Stimulated activated CD4-positive, alpha-beta T cell treated with anti-CD3 and anti-CD28 coated beads, Interleukin-12 subunit alpha, Interleukin-12 subunit beta, amount 100 ng/mL, for 48 hours (primary cell): ENCODE measurements around the gene CEP104.
"Not testable (repeated sequence)": the region's sequence is repeated elsewhere in the genome, so short reads cannot be mapped to it uniquely, and the experiment has no call there.

ENCODE experiments used
- DNase-seq, 3 donors: peaks; one replicate each; pipeline ENCODE4 v3.0.0-alpha.2; 2020; ENCODE audit warnings: low read depth in 2 of 3, low spot score in 1 of 3

Gene CEP104

GRCh38 chr1:3828391-3828790 lies 28.6 kb downstream of the CEP104 start:
- DNase-seq: no peak

GRCh38 chr1:3827813-3828307 lies 29.2 kb downstream of the CEP104 start:
- no peak for DNase-seq

- DNase-seq: no peak
Measured at GRCh38 chr1:3825356-3825755, 31.7 kb downstream of the CEP104 start.

GRCh38 chr1:3824650-3825049 lies 32.4 kb downstream of the CEP104 start:
- DNase-seq: no peak

- DNase-seq: no peak
Measured at GRCh38 chr1:3822421-3822820, 34.6 kb downstream of the CEP104 start.

GRCh38 chr1:3821908-3822307 lies 35.1 kb downstream of the CEP104 start:
- no peak for DNase-seq

- no peak for DNase-seq
Measured at GRCh38 chr1:3821447-3821846, 35.6 kb downstream of the CEP104 start.

- DNase-seq: no peak
Measured at GRCh38 chr1:3821004-3821403, 36.0 kb downstream of the CEP104 start.

- no peak for DNase-seq
Measured at GRCh38 chr1:3820316-3820715, 36.7 kb downstream of the CEP104 start.

- DNase-seq: no peak
Measured at GRCh38 chr1:3819771-3820200, 37.2 kb downstream of the CEP104 start.

- DNase-seq: no peak
Measured at GRCh38 chr1:3817821-3818597, 39.0 kb downstream of the CEP104 start.

GRCh38 chr1:3817138-3817740 lies 39.8 kb downstream of the CEP104 start:
- no peak for DNase-seq

- no peak for DNase-seq
Measured at GRCh38 chr1:3816331-3817137, 40.5 kb downstream of the CEP104 start.

GRCh38 chr1:3814771-3815561 lies 42.0 kb downstream of the CEP104 start:
- DNase-seq: no peak

GRCh38 chr1:3814065-3814464 lies 42.9 kb downstream of the CEP104 start:
- no peak for DNase-seq

- no peak for DNase-seq
Measured at GRCh38 chr1:3811595-3811911, 45.5 kb downstream of the CEP104 start.

GRCh38 chr1:3810149-3810761 lies 46.8 kb downstream of the CEP104 start:
- DNase-seq: not testable (repeated sequence)

GRCh38 chr1:3809680-3810079 lies 47.3 kb downstream of the CEP104 start:
- DNase-seq: no peak

GRCh38 chr1:3807769-3808168 lies 49.2 kb downstream of the CEP104 start:
- DNase-seq: no peak

GRCh38 chr1:3805038-3805437 lies 52.0 kb downstream of the CEP104 start:
- DNase-seq: no peak

- DNase-seq: not testable (repeated sequence)
Measured at GRCh38 chr1:3804627-3804944, 52.4 kb downstream of the CEP104 start.
